NB4 (cell line): ENCODE measurements around the gene NBEA.

Experiments used
- DNase-seq: peaks from one replicate; pipeline ENCODE4 v3.0.0; 2010; ENCODE audit warnings: low read depth
- H3K4me3 ChIP-seq: one replicate; pipeline ENCODE4 v1.5.1; 2011; ENCODE audit warnings: mild to moderate bottlenecking, low read depth, low read length, moderate library complexity
- MAX ChIP-seq: IDR thresholded peaks from 2 replicates; pipeline ENCODE4 v1.6.1; 2011; ENCODE audit warnings: low read depth, low read length
- MYC ChIP-seq: IDR thresholded peaks from 2 replicates; pipeline ENCODE4 v1.6.1; 2011; ENCODE audit warnings: low read depth, low read length
- POLR2A ChIP-seq: IDR thresholded peaks from 2 replicates; pipeline ENCODE4 v1.6.1; 2011; ENCODE audit warnings: mild to moderate bottlenecking; ENCODE audit not compliant: insufficient read length; ENCODE audit errors: extremely low read depth
- TF ChIP-seq, protein P1 (sequence below): IDR thresholded peaks from one replicate; pipeline ENCODE4 v1.5.1; 2012; ENCODE audit warnings: low read depth, low read length

Gene NBEA, protein sequence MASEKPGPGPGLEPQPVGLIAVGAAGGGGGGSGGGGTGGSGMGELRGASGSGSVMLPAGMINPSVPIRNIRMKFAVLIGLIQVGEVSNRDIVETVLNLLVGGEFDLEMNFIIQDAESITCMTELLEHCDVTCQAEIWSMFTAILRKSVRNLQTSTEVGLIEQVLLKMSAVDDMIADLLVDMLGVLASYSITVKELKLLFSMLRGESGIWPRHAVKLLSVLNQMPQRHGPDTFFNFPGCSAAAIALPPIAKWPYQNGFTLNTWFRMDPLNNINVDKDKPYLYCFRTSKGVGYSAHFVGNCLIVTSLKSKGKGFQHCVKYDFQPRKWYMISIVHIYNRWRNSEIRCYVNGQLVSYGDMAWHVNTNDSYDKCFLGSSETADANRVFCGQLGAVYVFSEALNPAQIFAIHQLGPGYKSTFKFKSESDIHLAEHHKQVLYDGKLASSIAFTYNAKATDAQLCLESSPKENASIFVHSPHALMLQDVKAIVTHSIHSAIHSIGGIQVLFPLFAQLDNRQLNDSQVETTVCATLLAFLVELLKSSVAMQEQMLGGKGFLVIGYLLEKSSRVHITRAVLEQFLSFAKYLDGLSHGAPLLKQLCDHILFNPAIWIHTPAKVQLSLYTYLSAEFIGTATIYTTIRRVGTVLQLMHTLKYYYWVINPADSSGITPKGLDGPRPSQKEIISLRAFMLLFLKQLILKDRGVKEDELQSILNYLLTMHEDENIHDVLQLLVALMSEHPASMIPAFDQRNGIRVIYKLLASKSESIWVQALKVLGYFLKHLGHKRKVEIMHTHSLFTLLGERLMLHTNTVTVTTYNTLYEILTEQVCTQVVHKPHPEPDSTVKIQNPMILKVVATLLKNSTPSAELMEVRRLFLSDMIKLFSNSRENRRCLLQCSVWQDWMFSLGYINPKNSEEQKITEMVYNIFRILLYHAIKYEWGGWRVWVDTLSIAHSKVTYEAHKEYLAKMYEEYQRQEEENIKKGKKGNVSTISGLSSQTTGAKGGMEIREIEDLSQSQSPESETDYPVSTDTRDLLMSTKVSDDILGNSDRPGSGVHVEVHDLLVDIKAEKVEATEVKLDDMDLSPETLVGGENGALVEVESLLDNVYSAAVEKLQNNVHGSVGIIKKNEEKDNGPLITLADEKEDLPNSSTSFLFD (N-terminal part only)

GRCh38 chr13:34941835-34942731 lies at the start of gene NBEA:
Gene NBEA, plus strand, starts transcription at chr13:34942270. Its CDS starts 551 bp downstream, at chr13:34942821.
- H3K4me3 ChIP-seq = no peak within 1 kb of the TSS
- DNase-seq = peak; percentile 7
- TF ChIP-seq MAX (no peak), MYC (no peak), POLR2A (no peak)
- TF ChIP-seq, protein P1, sequence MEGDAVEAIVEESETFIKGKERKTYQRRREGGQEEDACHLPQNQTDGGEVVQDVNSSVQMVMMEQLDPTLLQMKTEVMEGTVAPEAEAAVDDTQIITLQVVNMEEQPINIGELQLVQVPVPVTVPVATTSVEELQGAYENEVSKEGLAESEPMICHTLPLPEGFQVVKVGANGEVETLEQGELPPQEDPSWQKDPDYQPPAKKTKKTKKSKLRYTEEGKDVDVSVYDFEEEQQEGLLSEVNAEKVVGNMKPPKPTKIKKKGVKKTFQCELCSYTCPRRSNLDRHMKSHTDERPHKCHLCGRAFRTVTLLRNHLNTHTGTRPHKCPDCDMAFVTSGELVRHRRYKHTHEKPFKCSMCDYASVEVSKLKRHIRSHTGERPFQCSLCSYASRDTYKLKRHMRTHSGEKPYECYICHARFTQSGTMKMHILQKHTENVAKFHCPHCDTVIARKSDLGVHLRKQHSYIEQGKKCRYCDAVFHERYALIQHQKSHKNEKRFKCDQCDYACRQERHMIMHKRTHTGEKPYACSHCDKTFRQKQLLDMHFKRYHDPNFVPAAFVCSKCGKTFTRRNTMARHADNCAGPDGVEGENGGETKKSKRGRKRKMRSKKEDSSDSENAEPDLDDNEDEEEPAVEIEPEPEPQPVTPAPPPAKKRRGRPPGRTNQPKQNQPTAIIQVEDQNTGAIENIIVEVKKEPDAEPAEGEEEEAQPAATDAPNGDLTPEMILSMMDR = no peak

- H3K4me3 ChIP-seq = no peak overlapping the region
- no peak for DNase-seq
- TF ChIP-seq MYC (no peak), MAX (no peak)
- TF ChIP-seq, protein P1 = no peak
These were observed 47.3 kb upstream of the NBEA start for GRCh38 chr13:34894756-34895155.

DNA sequence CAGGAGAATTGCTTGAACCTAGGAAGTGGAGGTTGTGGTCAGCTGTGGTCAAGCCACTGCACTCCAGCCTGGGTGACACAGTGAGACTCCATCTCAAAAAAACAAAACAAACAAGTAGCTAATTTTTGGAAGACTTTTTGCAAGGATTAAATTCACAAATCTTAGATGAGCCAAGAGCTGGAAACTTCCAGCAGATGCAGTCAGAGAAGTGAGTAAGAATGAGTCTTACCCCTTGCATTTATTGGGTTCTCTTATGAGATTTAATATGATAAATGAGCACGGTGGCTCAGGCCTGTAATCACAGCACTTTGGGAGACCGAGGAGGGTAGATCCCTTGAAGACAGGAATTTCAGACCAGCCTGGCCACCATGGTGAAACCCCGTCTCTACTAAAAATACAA lies 44.9 kb upstream of the NBEA start:
- TF ChIP-seq, protein P1 = no peak
- DNase-seq = no peak

DNA sequence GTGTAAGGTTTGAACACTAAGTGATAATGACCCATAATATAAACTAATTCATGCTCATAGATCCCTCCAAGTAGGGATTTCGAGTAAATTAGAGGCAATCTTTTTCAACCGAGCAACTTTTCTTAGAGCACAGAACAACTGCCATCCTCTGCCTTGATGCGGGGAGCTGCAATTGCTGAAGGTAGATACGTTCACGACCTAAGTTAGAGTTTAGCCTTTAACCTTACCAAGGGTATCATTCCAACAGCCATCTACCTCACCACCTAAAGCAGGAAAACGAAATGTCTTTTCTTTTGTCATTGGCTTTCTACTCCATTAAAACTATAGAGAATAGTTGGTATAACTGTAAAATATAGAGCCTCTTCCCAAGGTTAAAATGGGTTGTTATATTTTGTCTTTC lies 42.2 kb upstream of the NBEA start:
- TF ChIP-seq, protein P1 = no peak
- TF ChIP-seq POLR2A (no peak), MYC (no peak), MAX (no peak)
- H3K4me3 ChIP-seq = no peak overlapping the region

More for the DNA sequence above, 44.9 kb upstream of the NBEA start:
- H3K4me3 ChIP-seq = no peak overlapping the region

GRCh38 chr13:34900288-34900739 lies 41.8 kb upstream of the NBEA start:
- TF ChIP-seq MAX (no peak), POLR2A (no peak), MYC (no peak)
- TF ChIP-seq, protein P1 = no peak
- DNase-seq = no peak
- H3K4me3 ChIP-seq = no peak overlapping the region

More for the DNA sequence above, 42.2 kb upstream of the NBEA start:
- no peak for DNase-seq
